PFSK-1 (cell line): ENCODE data around the gene LRRC7.

ENCODE experiments used
- REST ChIP-seq, 2 experiments: IDR thresholded peaks; 2 replicates each; pipeline versions ENCODE4 v1.6.1 to v1.8.0; 2011 to 2012; ENCODE audit warnings: low read depth in 2 of 2, low read length in 2 of 2, control low read depth in 1 of 2, inconsistent platforms in 1 of 2, mild to moderate bottlenecking in 1 of 2, moderate library complexity in 1 of 2; ENCODE audit not compliant: insufficient read depth in 1 of 2
- SIN3A ChIP-seq: IDR thresholded peaks from 2 replicates; pipeline ENCODE4 v1.6.1; 2012; ENCODE audit warnings: mild to moderate bottlenecking, low read length, moderate library complexity, borderline replicate concordance; ENCODE audit not compliant: insufficient read depth
- TAF1 ChIP-seq: IDR thresholded peaks from 2 replicates; pipeline ENCODE4 v1.6.1; 2012; ENCODE audit warnings: low read length, control low read depth, borderline replicate concordance; ENCODE audit not compliant: insufficient read depth

GRCh38 chr1:69814926-69815325 is 247.2 kb downstream of the LRRC7 start:
- TF ChIP-seq REST (IDR thresholded peaks at IDR 0.05; ENCODE audit: insufficient read depth in 1 of 2, low read depth in 2 of 2, low read length in 2 of 2) (no peak), SIN3A (no peak), TAF1 (no peak)
